Stimulated activated CD8-positive, alpha-beta memory T cell treated with anti-CD3 and anti-CD28 coated beads, Interleukin-12 subunit alpha, Interleukin-12 subunit beta, amount 100 ng/mL, for 1 hour (primary cell): ENCODE measurements around the gene GPR137B.

ENCODE experiments used
- DNase-seq: peaks from one replicate; pipeline ENCODE4 v3.0.0-alpha.2; 2020; ENCODE audit warnings: low read depth

The GPR137B gene

DNA sequence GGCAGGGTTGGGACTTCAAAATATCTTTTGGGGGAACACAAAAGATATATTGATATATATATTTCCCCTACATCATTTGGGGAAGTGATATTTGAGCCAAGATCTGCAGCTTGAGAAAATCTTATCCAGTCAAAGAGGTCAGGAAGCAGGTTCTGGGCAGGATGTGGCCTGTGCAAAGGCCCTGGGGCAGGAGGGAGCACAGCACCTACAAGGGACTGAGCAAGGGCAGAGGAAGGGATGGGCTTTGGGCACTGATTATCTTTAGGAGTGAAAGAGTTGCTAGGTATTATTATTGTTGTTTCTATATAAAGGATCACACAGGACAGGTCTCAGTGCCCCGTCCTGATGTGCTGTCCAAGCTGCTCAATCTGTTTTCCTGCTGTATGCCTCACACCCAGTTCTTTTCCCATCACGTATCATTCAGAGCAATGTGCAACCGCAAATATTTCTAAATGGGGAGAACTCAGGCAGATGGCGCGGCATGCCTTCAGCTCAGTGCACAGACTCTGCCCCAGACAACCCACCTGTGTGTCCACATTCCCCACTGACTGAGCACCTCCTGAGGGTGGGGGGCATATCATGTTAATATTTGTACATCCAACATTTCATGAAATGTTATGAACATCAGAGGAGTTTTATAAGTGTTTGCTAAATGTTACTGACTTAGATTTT, 28.1 kb upstream of the GPR137B start:
- no peak for DNase-seq

DNA sequence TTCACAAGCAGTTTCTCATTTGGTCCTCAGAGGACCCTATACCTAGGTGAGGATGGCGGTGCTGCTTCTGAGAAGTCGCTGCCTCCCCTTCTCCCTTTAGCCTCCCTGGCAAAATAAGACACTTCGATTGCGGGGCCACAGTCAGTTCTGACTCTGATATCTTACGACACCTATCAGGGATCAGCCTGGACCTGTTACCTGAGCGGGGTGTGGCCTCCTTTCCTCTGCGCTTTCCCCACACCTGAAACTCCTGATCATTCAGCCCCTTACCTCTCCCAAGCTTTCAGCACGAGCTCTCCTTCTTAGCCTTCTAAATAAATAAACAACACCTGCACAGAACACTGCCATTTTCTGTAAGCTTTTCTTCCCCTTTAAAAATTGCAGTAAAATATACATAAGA, 24.6 kb upstream of the GPR137B start:
- DNase-seq = no peak

DNA sequence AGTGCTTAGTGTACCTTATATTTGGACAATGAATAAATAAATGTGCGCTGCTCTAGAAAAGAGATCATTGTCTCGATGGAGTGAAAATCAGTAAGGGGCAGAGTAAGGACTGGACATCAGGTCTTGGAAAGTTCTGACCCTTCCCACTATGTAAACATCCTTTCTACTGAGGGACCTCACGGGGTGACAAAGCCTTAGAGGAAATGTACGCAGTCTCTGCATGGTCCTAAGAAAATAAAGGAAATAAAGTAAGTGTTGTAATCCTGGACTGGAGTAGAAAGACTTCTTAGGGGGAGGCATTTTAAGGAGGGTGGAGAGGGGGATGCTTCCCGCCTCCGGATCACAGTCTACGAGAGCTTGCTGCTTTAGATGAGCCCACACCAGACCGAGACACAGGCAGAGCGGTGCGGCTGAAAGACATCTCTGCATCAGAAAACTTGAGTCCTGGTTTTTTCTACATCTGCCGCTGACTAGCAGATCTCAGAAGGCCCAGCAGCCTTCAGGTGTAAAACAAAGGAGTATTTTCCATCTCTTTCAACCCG, 22.3 kb upstream of the GPR137B start:
- DNase-seq = no peak

DNA sequence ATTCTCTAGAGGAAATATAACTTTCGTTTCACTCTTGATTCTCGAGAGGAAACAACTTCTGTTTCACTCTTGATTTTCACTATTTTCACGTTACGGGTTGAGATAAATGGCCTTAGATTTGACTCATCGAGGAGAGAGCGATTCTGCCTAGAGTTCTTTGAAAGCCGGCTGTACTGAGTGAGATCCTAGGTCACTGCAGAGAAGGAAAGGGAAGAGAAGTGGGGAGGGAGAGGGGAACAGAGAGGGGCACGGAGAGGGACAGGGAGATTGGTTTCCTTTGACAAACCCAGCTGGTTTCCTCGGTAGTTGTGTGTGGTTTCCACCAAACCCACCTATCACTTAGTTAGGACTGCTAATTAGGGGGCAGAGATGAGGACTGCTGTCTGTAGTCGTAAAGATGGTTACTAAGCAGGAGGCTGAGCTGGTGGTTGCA, 21.6 kb upstream of the GPR137B start:
- DNase-seq = no peak

DNA sequence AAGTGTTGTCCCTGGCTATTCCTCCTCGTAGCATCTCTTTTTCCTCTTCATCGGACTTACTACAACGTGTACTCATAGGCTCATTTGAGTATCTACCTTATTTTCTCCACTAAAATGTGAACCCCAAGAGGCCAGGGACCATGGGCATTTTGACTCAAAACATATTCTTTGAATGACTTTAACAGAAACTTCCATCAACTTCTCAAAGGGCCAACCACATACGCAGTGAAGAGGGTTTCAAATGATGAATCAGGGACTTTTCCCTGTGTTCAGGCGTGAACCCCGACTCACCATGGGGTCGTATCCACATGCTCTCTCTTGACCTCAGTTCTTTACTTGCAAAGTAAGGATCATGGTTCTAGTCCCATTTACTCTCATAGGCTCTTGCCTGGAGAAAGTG, 20.2 kb upstream of the GPR137B start:
- DNase-seq = no peak

DNA sequence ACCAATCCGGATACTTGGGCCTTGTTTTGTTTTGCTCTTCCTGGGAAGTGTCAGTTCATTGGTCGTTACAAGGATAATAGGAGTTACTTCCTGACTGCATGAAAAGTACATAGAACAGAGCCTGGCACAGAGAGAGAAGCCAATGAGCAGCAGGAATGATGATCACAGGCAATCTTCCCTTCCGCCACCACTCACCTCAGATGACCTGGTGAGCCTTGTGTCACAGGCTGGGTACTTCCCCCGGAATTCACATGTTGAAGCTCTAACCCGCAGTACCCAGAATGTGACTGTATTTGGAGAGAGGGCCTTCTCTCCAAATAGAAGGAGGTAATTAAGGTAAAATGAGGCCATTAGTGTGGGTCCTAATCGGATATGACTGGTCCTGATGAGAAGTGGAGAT, 18.8 kb upstream of the GPR137B start:
- DNase-seq = no peak

DNA sequence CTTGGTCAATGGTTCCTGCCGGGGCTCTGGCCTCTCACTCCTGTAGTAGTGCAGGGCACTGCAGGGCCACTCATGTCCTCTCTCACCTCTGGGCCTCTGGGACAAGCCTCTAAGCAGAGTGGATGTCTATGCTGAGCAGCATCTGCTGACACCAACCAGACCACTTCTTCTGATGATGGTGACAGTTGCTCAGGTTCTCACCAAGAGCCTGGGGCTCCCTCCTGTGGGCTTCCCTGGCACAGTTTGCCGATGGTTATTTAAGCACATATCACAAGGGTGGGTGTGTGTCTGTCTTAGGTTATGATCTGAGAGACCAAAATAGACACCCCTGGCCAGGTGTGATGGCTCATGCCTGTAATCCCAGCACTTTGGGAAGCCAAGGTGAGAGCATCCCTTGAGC, 17.4 kb upstream of the GPR137B start:
- no peak for DNase-seq

DNA sequence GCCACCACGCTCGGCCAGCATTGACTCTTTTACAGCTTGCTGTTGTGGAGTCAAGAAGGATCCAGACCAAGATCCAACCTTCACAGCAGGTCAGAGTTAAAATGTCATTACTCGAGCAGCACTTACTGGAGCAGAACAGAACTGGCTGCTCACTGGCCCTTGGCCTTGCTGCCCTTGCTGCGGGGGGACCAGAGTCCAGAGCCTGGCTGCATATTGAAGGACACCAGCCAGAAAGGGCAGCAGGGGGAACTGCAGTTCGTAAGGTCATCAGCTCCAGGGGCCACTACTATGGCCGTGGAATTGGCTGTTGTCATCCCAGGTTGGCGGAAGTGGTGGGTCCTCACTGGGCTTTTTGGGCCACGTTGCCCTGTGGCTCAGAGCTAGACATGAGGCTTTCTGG, 15.3 kb upstream of the GPR137B start:
- no peak for DNase-seq

DNA sequence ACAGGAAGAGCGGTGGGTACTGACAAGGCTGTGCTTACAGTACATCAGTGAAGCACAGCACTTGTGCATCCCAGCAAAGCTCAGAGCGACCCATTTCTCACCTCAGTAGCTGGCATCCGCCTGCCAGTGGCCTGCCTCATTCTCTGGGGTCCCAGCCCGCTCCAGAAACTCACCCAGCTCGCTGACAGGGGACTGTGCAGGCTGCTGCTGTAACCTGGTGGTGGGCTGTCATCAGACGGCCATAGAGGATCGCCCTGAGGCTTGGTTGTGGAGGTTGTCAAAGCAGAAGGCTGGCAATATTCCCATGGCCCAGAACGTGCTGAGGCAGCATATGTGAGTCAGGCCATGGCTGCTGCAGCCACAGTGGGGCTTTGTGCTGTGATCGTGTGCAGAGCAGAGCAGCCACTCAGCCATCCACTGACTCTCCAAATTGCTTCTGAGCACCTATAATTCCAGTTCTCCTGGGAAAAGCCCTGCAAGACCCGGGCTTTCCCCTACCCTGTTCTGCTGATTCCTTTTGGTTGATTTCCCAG, 13.6 kb upstream of the GPR137B start:
- DNase-seq = no peak

DNA sequence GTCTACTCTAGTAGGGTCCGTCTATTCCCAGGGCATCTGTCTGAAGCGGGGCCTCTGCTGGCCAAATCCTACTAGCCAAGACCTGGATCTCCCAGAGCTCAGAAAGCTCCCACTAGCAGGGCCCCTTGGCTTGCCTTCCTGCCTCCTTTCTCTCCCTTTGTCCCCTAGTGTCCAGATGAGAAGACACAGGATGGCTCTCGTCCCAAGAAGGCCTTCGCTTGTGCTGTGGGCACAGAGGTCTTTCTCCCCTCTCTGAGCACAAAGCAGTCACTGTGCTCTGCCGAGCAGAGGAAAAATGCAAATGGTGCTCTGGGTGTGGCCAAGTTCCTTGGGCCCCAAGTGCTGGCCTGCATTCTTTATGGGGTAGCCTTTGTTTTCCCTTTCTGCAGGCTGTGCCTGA, 13.0 kb upstream of the GPR137B start:
- DNase-seq = no peak

DNA sequence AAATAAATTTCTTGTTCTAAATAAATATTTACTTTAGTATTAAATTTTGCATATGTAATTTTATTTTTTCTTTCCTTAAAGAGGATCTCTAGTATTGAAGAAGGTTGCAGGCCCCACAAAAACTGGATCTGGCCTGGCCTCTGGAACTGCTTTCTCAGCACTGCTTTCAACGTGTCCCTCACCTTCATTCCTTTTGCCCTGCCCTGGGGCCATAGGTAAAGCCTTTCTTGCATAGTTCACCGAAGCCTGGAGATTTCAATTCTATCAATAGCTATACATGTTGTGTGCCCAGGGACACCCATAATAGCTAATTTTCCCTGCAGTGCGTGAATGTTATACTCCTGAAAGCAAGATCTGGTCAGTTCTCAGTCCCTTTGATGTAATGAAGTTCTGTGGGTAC, 12.0 kb upstream of the GPR137B start:
- no peak for DNase-seq

DNA sequence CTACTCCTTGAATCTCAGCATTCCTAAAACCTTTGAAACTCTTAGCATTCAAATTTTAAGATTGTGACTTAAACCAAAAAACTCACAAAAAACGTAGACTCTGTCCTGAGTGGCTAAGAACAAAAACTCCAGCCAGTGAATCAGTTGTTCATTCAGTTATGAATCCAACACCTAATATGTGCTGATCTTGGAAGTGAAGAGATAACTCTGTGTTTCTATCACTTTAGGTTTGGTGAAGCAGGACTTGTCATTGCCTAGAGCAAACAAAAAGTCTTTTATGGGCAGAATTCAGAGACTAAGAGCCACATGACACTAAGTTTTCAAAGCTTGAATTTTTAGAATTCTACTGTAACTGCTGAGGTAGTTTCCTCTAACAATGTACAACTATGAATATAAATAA, 10.4 kb upstream of the GPR137B start:
- DNase-seq = no peak

DNA sequence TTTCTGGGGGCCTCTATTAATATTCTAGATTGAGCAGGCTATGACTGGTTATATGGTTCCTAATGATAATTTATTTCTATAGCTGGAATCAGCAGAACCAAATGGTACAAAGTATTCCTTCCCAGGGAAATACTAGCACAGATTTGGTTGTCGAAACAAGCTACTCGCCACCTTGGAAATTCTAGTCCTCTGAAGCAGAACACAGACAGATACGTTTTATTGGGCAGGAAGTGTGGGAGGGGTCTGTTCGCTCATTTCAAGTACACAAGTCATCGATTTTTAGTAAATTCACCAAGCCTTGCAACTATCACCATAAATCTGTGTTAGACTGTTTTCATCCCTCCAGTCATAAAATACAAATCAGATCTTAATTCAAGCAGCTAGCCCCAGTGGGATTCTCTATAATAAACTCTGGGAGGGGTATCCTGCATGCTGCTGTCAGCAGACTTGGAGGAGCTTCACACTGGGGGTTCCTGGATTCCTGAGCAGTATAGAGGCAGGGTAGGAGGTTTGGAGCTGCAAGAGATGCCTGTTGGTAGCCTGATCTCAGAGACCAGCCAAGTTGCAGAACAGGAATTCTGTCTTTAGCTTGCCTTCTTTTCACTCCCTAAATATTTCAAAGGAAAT, 9.8 kb upstream of the GPR137B start:
- no peak for DNase-seq

DNA sequence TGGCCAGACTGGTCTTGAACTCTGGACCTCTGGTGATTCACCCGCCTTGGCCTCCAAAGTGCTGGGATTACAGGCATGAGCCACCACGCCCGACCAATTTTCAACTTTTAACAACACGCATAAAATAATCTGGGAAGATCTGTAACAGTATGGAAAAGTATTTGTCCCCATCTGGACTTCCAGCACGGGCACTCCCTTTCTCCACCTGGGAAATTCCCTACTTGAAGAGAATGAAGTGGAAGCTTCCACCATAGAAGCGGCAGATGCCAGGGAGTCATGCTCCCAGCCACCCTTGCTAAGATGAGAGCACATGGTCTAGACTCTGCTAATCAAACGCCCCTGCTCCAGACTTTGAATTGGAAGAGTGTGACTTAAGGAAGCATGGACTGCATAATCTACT, 9.0 kb upstream of the GPR137B start:
- DNase-seq = no peak

DNA sequence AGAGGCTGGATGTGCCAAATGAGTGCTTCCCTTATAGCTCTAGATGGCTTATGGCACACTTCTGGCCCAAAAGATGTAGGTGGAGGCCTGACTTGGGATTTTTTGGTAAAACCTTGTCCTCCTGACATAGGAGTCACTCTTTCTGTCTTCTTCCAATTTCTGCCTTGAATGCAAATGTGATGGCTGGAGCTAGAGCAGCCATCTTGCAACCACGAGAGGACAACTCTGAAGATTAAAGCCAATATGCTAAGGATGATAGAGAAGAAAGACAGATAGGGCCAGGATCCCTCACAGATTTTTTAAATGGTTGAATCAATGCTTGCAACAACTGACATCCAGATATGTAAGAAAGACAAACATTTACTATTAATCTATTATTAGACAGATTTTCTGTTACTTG, 8.5 kb upstream of the GPR137B start:
- DNase-seq = no peak

DNA sequence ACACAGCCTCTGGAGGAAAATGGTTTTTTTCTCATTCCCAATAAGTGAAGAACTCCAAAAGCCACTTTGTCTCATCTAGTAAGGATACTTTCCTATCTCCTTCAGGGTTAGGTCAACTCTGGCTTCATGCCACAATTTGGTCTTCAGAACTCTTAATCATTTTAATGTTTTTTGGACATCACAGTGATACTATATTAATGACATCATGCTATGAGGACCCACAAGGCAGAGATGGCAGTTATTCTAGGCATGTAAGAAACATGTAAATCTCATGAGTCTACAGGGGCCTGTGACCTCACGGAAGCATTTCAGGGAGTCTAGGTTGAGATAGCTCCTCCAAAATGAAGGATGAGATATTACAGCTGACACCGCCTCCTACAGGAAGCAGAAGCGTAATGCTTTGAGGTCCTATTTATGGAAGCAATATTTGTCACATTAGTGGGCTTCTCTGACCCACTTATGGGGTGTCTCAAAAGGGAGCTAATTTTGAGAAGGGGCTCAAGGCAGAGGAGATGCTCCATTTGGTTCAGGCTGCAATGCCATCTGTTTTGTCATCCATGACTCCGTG, 5.0 kb upstream of the GPR137B start:
- no peak for DNase-seq

DNA sequence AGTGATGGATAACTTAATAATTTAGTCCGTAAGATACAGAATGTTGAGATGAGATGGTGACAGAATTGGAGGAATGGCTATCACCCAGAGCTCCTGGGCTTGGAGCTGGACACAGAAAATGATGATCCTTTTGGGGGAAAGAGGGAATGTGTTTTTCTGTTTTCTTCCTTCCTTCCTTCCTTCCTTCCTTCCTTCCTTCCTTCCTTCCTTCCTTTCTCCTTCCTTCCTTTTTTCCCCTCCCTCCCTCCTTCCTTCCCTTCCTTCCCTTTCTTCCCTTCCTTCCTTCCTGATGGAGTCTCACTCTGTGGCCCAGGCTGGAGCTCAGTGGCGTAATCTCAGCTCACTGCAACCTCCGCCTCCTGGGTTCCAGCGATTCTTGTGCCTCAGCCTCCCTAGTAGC, 2.8 kb upstream of the GPR137B start:
- no peak for DNase-seq

DNA sequence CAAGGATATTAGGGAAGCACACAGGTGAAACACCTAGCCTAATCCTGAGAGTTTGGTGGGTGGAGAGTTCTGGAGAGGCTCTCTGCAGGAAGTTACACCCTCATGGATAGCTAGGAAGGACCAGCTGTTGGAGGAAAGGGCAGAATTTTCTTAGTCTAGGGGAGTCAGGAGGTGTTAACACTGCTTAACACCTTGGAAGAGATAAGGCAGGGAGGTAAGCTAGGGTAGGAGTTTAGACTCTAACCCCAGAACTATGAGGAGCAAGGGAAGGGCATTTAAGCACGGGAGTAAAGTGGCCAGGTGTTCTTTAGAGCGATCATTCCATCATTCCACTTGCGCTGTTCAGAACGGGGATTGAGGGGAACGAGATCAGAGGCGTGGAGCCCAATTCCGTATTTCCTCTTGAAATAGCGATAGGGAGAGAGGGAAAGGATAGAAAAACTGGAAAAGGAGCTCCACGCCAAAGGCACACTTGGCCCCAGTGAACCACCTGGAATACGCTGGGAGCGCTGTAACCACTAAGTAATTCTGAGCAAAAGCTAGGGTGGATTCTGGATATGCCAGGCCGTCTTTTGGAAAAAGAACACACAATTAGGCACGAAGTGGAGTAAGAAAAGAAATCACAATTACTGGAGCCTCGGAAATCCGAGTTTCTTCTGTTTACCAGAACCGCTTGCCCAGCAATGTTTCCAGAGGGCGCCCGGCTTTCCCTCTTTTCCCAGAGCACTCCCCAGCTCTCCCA, 1.5 kb upstream of the GPR137B start:
- DNase-seq = no peak

DNA sequence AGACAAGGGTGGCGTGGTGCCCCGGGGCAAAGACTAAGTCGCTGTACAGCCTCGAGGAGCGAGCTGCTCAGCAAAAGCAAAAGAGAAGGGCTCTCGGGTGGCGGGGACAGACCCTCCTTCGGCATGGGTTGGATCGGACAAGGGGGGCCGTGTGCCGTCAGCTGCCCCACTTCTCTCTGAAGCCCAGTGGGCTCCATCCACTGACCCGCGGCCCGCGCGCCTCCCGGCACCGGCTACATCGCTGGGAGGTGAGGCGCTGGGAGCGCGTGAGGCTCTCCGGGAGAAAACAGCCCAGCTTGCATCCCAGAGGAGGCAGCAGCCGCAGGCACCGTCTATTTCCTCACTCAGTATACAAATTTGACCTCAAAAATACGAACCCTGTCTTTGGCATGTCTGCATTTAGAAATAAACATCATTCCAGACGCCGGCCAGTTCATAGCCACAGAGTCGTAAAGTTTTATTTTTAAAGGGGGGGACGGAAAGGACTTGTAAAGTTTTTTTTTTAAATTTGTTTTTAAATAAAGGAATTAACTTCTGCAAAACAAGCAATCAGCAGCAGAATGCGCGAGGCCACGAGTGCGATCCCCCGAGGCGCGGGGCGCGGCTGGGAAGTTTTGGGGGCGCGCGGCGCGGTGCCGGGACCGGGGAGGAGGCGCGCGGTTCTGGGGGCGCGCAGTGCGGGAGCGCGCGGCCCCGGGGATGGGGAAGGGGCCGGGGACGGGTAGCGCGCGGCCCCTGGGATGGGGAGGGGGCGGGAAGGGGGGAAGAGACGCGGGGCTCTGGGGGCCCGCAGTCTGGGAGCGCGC, 689 bp upstream of the GPR137B start:
- DNase-seq = no peak

DNA sequence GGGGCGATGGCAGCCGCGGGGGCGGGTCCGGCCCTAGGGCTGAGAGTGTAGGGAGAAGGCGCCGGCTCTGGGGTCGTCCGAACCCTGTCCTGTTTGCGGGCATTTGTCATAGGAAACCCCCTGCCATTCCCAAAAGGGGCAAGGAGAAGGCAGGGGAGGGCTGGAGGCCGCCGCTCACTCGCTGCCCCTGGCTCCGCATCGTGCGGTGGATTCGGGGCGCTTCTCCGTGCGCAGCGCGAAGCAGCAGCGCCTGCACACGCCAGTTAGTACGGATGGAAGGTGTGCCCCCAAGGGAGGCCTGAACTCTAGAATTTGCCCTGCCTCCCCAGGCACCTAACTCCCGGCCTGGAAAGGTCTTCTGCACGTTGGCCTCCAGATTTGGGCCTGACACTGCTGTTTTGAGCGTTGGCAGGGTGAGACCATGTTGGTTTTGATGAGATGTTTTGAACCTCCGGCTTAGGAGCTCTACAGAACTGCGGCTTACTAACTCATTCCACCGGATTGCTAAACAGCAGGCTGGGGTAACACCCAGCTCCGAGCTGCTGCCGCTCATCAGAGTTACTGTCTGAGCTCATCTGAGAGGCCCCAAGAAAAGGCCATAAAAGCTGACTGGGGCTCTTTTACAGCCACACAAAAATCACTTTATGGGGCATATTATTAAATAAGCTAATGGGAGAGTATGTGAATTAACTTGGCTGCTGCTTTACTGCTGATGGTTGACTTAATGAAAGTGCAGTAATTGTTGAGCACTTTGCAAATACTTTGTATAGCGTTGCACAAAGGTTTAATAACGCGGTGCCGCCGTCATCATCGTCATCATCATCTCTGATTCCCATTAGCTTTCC, 987 bp downstream of the GPR137B start:
- DNase-seq = no peak

DNA sequence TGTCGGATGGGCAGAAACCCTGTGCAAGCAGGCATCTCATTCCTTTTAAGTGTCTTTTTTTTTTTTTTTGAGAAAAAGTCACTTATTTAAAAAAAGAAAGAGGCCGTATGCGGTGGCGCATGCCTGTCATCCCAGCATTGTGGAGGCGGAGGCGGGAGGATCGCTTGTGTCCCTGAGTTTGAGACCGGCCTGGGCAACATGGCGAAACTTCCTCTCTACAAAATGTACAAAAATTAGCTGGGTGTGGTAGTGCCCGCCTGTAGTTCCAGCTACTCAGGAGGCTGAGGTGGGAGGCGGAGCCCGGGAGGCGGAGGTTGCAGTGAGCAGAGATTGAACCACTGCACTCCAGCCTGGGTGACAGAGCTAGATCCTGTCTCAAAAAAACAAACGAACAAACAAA, 1.7 kb downstream of the GPR137B start:
- no peak for DNase-seq
